Left renal pelvis (tissue), 4 donors: Measurements from ENCODE around the gene FAAH. TPM values are rescaled to one million over a fixed set of nuclear protein-coding genes. Genes with fewer than 3 reads are reported as not detected.

Experiments
- DNase-seq, 4 donors: peaks; one replicate each; pipeline ENCODE4 v3.0.0-alpha.2; 2013; ENCODE audit warnings: low read depth in 4 of 4, low spot score in 3 of 4
- polyA plus RNA-seq, 4 donors: library from polyadenylated mRNA; unstranded; fragments of 120-200 nt; gene quantifications; one replicate each; pipeline ENCODE4 v1.2.1, GENCODE V29; 2013; ENCODE audit not compliant: insufficient read length in 4 of 4

FAAH gene
- polyA plus RNA-seq, 4 donors: 7.6 to 31.1 (median 21.0) TPM

DNA sequence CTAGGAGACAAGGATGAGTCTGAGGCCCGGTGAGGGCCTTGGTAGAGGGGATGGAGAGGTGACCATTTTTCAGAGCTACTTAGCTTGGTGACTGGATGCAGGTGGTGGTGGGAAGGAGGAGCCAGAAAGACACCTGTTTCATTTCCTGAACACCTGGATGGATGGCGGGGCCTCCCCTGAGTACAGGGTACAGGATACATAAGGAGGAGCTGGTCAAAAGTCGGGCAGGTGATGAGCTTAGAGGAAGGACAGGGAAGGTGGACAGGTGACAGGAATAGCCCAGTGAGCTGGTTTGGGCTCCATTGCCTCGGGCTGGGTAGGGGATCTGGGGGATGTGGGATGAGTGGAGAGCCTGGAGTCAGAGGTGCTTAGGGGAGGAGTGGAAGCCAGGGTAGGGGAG is 6.3 kb downstream of the FAAH start:
- DNase-seq: no peak

GRCh38 chr1:46401154-46401913 is 7.2 kb downstream of the FAAH start:
- no peak for DNase-seq

- DNase-seq: peak in 1 of 4 donors; percentile 32
Observed at GRCh38 chr1:46401964-46402626, 8.0 kb downstream of the FAAH start.

DNA sequence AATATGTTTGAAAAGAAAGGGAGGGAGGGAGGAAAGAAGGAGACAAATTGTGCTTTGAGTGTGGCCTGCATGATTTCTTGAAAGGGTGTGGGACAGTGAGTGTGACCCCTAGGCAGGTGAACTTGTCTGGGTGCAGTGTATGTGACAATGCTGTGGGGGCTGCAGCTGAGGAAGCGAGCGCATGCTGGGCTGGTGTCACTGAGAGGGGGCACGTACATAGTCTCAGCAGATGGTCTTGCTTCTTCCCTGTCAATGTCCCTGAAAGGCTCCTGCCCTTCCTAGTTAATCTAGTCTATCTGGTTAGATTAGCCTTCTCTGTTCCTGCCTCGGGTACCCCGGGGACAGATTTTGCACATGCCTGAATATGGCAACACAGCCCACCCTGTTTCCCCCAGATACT is 9.8 kb downstream of the FAAH start:
- DNase-seq: no peak

GRCh38 chr1:46404482-46405196 is 10.5 kb downstream of the FAAH start:
- DNase-seq: no peak

GRCh38 chr1:46405197-46405555 is 11.1 kb downstream of the FAAH start:
- DNase-seq: no peak

GRCh38 chr1:46405724-46406123 is 11.6 kb downstream of the FAAH start:
- DNase-seq: no peak

GRCh38 chr1:46406881-46407608 is 12.9 kb downstream of the FAAH start:
- no peak for DNase-seq

DNA sequence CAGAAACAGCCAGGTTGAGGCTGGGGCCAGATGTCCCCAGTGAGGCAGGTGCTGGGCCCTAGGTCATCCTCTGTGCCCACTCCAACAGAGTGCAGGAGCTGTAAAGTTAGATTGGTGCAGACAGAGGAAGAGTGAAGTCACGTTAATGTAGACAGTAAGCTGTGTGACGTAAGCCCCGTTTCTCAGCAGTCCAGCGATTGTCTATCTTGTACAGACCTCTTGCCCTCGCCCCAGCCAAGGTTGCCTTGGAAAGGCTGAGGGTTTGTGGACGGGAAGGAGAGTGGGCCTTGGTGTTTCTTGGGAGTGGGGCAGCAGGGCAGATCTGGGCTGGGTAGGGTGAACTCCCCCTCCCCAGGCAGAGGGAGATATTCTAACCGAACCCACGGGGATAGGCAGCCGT is 13.5 kb downstream of the FAAH start:
- DNase-seq: no peak

- DNase-seq: no peak
Observed at GRCh38 chr1:46408356-46409062, 14.4 kb downstream of the FAAH start.

DNA sequence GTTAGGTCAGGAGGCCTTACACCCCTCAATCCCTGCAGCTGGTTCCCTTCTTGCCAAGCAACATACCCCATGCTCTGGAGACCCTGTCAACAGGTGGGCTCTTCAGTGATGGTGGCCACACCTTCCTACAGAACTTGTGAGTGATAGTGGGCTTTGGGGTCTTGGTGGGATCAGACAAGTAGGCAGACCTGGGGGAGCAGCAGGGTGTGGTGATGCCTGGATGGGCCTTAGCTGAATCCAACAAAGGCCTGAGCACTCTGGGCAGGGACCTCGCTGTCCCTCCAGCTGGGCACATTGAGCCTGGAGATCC is 14.9 kb downstream of the FAAH start:
- DNase-seq: no peak

GRCh38 chr1:46410156-46411009 is 16.3 kb downstream of the FAAH start:
- DNase-seq: no peak

DNA sequence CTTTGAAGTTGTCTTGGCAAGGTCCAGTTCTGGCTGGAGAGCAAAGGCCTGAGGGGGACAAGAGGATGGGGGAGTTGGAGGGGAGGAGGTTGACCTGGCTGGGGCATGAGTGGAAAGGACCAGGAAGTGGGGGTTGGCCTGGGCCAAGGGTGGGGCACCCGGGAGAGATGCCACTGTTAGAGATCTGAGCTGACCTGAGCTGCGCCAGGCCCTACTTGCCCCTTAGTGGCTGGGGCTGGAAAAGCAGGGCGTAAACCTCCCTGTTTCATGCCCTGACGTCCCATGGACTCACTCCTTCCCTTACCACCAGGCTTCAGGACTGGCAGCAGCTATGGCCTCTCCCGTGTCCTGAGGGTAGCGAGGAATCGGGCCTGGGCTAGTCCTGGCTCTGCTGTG is 16.9 kb downstream of the FAAH start:
- DNase-seq: no peak

- no peak for DNase-seq
Observed at GRCh38 chr1:46411601-46412341, 17.7 kb downstream of the FAAH start.

GRCh38 chr1:46412893-46413595 is 18.9 kb downstream of the FAAH start:
- no peak for DNase-seq

DNA sequence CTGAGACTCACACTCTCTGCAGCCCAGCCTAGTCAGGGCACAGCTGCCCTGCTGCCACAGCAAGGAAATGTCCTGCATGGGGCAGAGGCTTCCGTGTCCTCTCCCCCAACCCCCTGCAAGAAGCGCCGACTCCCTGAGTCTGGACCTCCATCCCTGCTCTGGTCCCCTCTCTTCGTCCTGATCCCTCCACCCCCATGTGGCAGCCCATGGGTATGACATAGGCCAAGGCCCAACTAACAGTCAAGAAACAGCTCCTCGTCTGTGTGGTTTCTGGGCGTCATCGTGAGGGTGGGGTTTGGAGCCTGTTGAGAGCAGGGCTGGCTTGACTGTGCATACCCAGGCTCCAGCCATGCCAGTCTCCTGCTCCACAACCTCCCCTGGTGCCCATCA is 19.5 kb downstream of the FAAH start:
- no peak for DNase-seq

DNA sequence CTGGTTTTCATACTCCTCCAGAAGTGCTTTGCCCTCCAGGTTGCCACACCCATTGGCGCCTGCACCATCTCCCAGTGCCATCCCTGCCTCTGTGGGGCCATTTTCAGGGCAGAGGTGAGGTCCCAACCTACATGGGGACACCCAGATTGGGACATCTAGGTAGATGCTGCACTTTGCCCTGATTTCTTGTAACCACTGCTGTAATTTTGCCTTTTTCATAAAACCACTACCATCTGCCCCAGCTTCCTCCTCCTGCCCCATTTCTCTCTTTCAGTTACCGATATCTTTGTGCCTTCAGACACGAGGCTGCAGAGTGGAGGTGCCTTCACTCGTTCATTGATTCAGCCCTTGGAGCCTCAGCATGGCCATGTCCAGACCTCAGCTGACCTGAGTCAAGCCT is 21.4 kb downstream of the FAAH start:
- no peak for DNase-seq

- no peak for DNase-seq
Observed at GRCh38 chr1:46418976-46419375, 24.9 kb downstream of the FAAH start.

GRCh38 chr1:46420533-46420915 is 26.4 kb downstream of the FAAH start:
- no peak for DNase-seq
